ENCODE data around the gene RBMS1. TPM values are rescaled to one million over a fixed set of nuclear protein-coding genes. Genes with fewer than 3 reads are reported as not detected.
A peak's percentile ranks its signal among the peaks of the same experiment; 100 is the strongest.

The RBMS1 gene
- total RNA-seq, 4 donors from 2014 or later = 86.0 to 110 (median 91.5) TPM

GRCh38 chr2:160289831-160290230 is 203.8 kb downstream of the RBMS1 start:
- 78% methylated on average over 1 to 3 of the region's 3 CpGs for WGBS, 2 donors (ENCODE audit: low coverage in 1 of 2)
- Histone ChIP-seq H3K27ac (peak overlapping the region in 2 of 4 donors; percentile 2 to 52), H3K36me3 (peaks cover 0 to 21% of the 10 kb centered on the region in 2 donors), H3K4me3 (no peak overlapping the region), H3K27me3 (no peaks in the 10 kb centered on the region), H3K9me3 (no peaks in the 10 kb centered on the region), H3K4me1 (peaks cover 5 to 82% (median 13%) of the 10 kb centered on the region in 3 donors)
- ATAC-seq = peak; percentile 35
- no peak for TF ChIP-seq POLR2A (IDR thresholded peaks at IDR 0.05)
- TF ChIP-seq POLR2AphosphoS5 (IDR thresholded peaks at IDR 0.05) = peak; percentile 11

GRCh38 chr2:160289126-160289525 is 204.5 kb downstream of the RBMS1 start:
- no peak for ATAC-seq
- WGBS, 2 donors (ENCODE audit: low coverage in 1 of 2) = 42 to 56% methylated on average over 1 of the region's 1 CpG
- no peaks in the 10 kb centered on the region for H3K9me3 ChIP-seq

DNA sequence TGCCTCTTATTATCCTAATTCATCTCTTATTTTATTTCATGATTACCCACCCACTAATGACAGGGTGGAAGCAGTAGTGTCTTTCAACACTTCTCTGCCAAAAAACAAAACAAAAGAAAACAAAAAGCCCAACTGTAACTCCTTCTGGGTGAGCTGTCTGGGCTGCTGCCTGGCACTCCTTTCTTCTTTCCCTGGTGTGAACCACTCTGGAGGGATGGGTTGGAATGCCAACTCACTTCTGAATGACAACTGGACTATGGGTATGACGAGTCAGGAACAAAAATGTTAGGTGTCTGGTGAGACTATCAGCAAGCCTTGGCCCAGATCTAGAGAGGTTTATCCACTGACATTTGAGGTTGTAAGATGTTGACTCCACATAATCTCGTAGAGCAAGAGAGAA is 205.3 kb downstream of the RBMS1 start:
- no peak for ATAC-seq
- Histone ChIP-seq H3K9me3 (no peaks in the 10 kb centered on the region), H3K36me3 (peaks cover 0 to 36% of the 10 kb centered on the region in 2 donors), H3K4me3 (no peak overlapping the region), H3K27ac (peak overlapping the region; percentile 14 to 52 (median 38)), H3K27me3 (no peaks in the 10 kb centered on the region), H3K4me1 (peaks cover 3 to 67% (median 5%) of the 10 kb centered on the region in 3 donors)
- WGBS, 2 donors (ENCODE audit: low coverage in 1 of 2) = 50 to 65% methylated on average over 1 to 2 of the region's 2 CpGs
- TF ChIP-seq POLR2AphosphoS5 (IDR thresholded peaks at IDR 0.05) (no peak), EP300 (IDR thresholded peaks at IDR 0.05) (no peak), POLR2A (IDR thresholded peaks at IDR 0.05) (no peak)
- TF ChIP-seq, protein P1, sequence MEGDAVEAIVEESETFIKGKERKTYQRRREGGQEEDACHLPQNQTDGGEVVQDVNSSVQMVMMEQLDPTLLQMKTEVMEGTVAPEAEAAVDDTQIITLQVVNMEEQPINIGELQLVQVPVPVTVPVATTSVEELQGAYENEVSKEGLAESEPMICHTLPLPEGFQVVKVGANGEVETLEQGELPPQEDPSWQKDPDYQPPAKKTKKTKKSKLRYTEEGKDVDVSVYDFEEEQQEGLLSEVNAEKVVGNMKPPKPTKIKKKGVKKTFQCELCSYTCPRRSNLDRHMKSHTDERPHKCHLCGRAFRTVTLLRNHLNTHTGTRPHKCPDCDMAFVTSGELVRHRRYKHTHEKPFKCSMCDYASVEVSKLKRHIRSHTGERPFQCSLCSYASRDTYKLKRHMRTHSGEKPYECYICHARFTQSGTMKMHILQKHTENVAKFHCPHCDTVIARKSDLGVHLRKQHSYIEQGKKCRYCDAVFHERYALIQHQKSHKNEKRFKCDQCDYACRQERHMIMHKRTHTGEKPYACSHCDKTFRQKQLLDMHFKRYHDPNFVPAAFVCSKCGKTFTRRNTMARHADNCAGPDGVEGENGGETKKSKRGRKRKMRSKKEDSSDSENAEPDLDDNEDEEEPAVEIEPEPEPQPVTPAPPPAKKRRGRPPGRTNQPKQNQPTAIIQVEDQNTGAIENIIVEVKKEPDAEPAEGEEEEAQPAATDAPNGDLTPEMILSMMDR (IDR thresholded peaks at IDR 0.05) = no peak

More at GRCh38 chr2:160289126-160289525, 204.5 kb downstream of the RBMS1 start:
- TF ChIP-seq POLR2AphosphoS5 (IDR thresholded peaks at IDR 0.05) (no peak), POLR2A (IDR thresholded peaks at IDR 0.05) (no peak), EP300 (IDR thresholded peaks at IDR 0.05) (no peak)
- TF ChIP-seq, protein P1 (IDR thresholded peaks at IDR 0.05) = no peak
- peak overlapping the region; percentile 14 to 52 (median 38) for H3K27ac ChIP-seq
- no peak overlapping the region for H3K4me3 ChIP-seq
- H3K36me3 ChIP-seq = peaks cover 0 to 28% of the 10 kb centered on the region in 2 donors
- peaks cover 3 to 75% (median 12%) of the 10 kb centered on the region in 3 donors for H3K4me1 ChIP-seq
- H3K27me3 ChIP-seq = no peaks in the 10 kb centered on the region

DNA sequence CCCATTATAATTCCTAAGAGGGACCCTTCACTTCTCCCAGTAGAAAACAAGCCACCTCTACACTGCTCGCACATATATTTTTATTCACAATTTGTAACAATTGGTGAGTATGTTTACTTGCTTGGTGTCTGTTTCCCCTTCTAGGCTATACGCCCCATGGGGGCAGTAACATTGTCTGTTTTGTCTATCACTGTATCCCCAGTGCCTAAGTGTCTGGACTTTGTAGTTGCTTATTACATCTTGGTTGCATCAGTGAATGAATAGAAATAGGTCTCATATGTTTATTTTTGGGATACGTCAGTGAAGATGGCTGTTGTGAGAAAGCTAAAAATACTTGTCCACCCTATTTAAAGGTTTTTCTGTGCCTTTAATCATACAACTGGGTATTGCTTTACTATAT is 206.1 kb downstream of the RBMS1 start:
- H3K27me3 ChIP-seq = no peaks in the 10 kb centered on the region
- H3K4me3 ChIP-seq = no peak overlapping the region
- H3K36me3 ChIP-seq = peaks cover 0 to 45% of the 10 kb centered on the region in 2 donors
- no peak for TF ChIP-seq EP300 (IDR thresholded peaks at IDR 0.05)
- no peak for ATAC-seq
- H3K4me1 ChIP-seq = peaks cover 3 to 58% (median 5%) of the 10 kb centered on the region in 3 donors
- no peaks in the 10 kb centered on the region for H3K9me3 ChIP-seq
- peak overlapping the region in 2 of 4 donors; percentile 32 to 52 for H3K27ac ChIP-seq
- WGBS, 2 donors (ENCODE audit: low coverage in 1 of 2) = 52 to 55% methylated on average over 3 of the region's 3 CpGs

DNA sequence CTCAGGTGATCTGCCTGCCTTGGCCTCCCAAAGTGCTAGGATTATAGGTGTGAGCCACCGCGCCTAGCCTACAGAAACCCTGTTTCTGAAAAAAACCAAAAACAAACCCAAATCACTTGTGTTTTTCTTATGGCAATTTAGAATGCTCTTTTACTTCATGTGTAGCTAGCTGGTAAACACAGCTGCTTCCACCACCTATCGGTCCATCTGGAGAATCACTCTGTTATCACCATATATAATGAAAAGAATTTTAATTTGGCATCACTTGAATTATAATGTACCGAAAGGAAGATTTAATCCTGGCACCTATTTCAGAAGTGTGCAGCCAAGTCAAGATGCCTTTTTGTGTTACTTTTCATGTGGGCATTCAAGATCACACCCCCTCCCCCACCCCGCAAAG is 207.1 kb downstream of the RBMS1 start:
- Histone ChIP-seq H3K4me3 (no peak overlapping the region), H3K36me3 (peaks cover 0 to 53% of the 10 kb centered on the region in 2 donors), H3K4me1 (peaks cover 3 to 49% (median 5%) of the 10 kb centered on the region in 3 donors), H3K9me3 (no peaks in the 10 kb centered on the region), H3K27ac (no peak overlapping the region), H3K27me3 (no peaks in the 10 kb centered on the region)
- no peak for ATAC-seq
- TF ChIP-seq EP300 (IDR thresholded peaks at IDR 0.05) (no peak), POLR2A (IDR thresholded peaks at IDR 0.05) (no peak), POLR2AphosphoS5 (IDR thresholded peaks at IDR 0.05) (no peak)
- TF ChIP-seq, protein P1 (IDR thresholded peaks at IDR 0.05) = no peak
- WGBS, 2 donors (ENCODE audit: low coverage in 1 of 2) = 83 to 100% methylated on average over 3 to 5 of the region's 5 CpGs

- Histone ChIP-seq H3K36me3 (peaks cover 0 to 70% of the 10 kb centered on the region in 2 donors), H3K9me3 (no peaks in the 10 kb centered on the region), H3K27me3 (no peaks in the 10 kb centered on the region), H3K4me3 (no peak overlapping the region), H3K27ac (no peak overlapping the region), H3K4me1 (peaks cover 5 to 39% (median 8%) of the 10 kb centered on the region in 3 donors)
- TF ChIP-seq, protein P1 (IDR thresholded peaks at IDR 0.05) = no peak
- TF ChIP-seq POLR2A (IDR thresholded peaks at IDR 0.05) (no peak), POLR2AphosphoS5 (IDR thresholded peaks at IDR 0.05) (no peak), EP300 (IDR thresholded peaks at IDR 0.05) (no peak)
- no peak for ATAC-seq
These were observed 209.9 kb downstream of the RBMS1 start for GRCh38 chr2:160283675-160284074.

All from gastroesophageal sphincter (tissue), 4 donors.